SK-N-MC (cell line): Measurements from ENCODE around the gene SETD1B.

Experiments used
- EZH2 ChIP-seq: fragments of 200-600 bp; sonication (generic); IDR thresholded peaks from one replicate; pipeline ENCODE4 v1.6.1; 2017; ENCODE audit warnings: antibody characterized with exemption
- POLR2AphosphoS5 ChIP-seq: IDR thresholded peaks from 2 replicates; pipeline ENCODE4 v1.6.1; 2012; ENCODE audit warnings: mild to moderate bottlenecking, low read depth, low read length, borderline replicate concordance

- no peak for TF ChIP-seq POLR2AphosphoS5
- TF ChIP-seq EZH2: no peak
Observed at GRCh38 chr12:121831571-121832245, 27.9 kb downstream of the SETD1B start.
